ENCODE results near the gene GOLGA6L6.
"Not testable (repeated sequence)": the region's sequence is repeated elsewhere in the genome, so short reads cannot be mapped to it uniquely, and the experiment has no call there.

Gene GOLGA6L6, protein sequence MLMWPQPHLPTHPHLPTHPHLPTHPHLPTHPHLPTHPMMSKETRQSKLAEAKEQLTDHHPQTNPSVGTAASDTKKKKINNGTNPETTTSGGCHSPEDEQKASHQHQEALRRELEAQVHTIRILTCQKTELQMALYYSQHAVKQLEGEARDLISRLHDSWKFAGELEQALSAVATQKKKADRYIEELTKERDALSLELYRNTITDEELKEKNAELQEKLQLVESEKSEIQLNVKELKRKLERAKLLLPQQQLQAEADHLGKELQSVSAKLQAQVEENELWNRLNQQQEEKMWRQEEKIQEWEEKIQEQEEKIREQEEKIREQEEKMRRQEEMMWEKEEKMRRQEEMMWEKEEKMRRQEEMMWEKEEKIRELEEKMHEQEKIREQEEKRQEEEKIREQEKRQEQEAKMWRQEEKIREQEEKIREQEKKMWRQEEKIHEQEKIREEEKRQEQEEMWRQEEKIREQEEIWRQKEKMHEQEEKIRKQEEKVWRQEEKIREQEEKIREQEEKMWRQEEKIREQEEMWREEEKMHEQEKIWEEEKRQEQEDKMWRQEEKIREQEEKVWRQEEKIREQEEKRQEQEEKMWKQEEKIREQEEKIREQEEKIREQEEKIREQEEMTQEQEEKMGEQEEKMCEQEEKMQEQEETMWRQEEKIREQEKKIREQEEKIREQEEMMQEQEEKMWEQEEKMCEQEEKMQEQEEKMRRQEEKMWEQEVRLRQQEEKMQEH

DNA sequence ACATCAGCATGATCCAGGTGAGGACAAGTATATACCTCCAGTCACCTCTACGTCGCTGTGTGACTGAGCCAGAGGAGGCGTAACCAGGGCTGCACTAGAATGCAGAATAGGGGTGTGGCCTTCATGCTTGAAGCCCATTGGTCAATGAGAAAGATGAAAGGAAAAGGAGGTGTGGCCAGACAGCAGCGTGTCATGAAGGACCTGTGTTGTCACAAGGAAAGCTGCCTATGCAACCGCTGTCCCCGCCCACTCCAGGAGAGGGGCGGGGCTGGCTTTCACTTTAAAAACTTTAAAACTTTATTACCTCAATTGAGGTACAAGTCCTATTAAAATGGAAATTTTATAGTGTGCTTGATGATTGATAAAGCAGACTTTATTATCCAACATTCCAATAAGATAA, at the start of gene GOLGA6L6:
Gene GOLGA6L6 (minus strand): TSS at position 101 of the 400 bp plus-strand sequence. CDS start 91 bp downstream, at position 10.
- not testable (repeated sequence) for H3K4me1 ChIP-seq; H3K9me3 ChIP-seq (replicated peaks in 1 of 11); H3K9ac ChIP-seq; H3K4me2 ChIP-seq; H3K4me3 ChIP-seq; H3K27me3 ChIP-seq; H3K27ac ChIP-seq; H3K36me3 ChIP-seq; H4K20me1 ChIP-seq

GRCh38 chr15:20590069-20590468, 48.5 kb upstream of the GOLGA6L6 start:
- H3K4me2 ChIP-seq; H3K9me3 ChIP-seq (replicated peaks in 1 of 11); H3K27ac ChIP-seq; H3K9ac ChIP-seq; H3K4me3 ChIP-seq; H3K36me3 ChIP-seq; H3K4me1 ChIP-seq; H3K27me3 ChIP-seq; H4K20me1 ChIP-seq: not testable (repeated sequence)

GRCh38 chr15:20586821-20587220, 45.2 kb upstream of the GOLGA6L6 start:
- not testable (repeated sequence) for H3K4me2 ChIP-seq; H3K27ac ChIP-seq; H3K27me3 ChIP-seq; H3K4me1 ChIP-seq; H3K4me3 ChIP-seq; H3K9me3 ChIP-seq (replicated peaks in 1 of 11); H3K36me3 ChIP-seq; H3K9ac ChIP-seq; H4K20me1 ChIP-seq

DNA sequence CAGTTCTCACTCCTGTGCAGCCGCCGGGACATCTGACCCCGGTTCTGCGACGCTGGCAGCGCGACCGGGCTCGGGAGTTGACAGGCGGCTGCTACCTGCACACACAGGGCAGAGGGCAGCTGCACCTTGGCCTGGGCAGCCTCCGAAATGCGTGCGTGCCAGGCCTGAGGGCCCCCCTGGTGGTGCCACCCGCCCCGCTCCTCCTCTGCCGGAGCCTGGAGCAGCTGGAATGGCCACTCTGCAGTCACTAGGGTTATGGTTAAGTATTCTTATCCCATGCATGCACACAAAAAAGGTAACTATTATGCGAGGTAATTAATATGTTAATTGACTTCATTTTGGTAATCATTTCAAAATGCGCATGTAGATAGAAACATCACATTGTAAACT, 41.1 kb upstream of the GOLGA6L6 start:
- not testable (repeated sequence) for H3K4me2 ChIP-seq; H3K27me3 ChIP-seq; H3K9me3 ChIP-seq (replicated peaks in 1 of 11); H4K20me1 ChIP-seq; H3K4me3 ChIP-seq; H3K4me1 ChIP-seq; H3K27ac ChIP-seq; H3K36me3 ChIP-seq; H3K9ac ChIP-seq

GRCh38 chr15:20582109-20582725, 40.6 kb upstream of the GOLGA6L6 start:
- not testable (repeated sequence) for H3K4me3 ChIP-seq; H3K27ac ChIP-seq; H4K20me1 ChIP-seq; H3K9me3 ChIP-seq (replicated peaks in 1 of 11); H3K27me3 ChIP-seq; H3K9ac ChIP-seq; H3K4me1 ChIP-seq; H3K4me2 ChIP-seq; H3K36me3 ChIP-seq

DNA sequence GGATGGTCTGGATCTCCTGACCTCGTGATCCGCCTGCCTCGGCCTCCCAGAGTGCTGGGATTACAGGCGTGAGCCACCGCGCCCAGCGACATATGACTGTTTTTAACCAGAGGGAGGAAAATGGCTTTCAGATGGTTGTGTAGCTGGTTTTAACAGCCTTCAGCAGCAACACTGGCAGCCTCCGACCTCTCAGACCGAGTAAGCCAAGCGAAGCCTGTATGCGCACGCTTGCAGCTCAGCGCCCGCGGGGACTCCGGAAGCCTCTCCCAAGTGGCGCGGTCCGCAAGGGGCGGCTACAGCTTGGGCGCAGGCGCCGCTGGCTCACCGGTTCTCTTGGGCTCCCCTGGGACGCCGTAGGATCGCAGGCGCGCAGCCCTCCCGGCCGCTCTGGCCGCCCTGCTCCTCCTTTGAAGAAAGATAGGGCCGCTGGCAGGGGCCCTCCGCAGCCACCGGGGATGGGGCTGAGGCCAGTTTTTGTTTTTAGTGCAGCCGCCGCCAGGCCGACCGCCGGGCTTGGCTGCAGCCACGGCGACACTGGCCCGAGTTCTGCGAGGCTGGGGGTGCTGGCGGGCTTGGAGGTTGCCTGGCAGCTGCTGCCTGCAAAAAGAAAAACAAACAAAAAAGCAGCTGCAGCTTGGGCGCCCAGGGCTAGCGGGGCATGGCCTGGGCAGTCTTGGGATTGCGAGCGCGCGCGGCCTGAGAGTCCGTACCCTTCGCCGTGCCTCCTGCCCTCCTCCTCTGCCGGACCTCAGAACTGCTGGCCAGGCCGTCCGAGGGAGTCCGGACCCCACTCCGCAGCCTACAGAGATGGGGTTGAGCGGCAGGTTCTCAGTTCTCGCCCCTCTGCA, 39.9 kb upstream of the GOLGA6L6 start:
- not testable (repeated sequence) for H3K27ac ChIP-seq; H4K20me1 ChIP-seq; H3K4me1 ChIP-seq; H3K27me3 ChIP-seq; H3K4me2 ChIP-seq; H3K4me3 ChIP-seq; H3K9ac ChIP-seq; H3K9me3 ChIP-seq (replicated peaks in 1 of 11); H3K36me3 ChIP-seq

DNA sequence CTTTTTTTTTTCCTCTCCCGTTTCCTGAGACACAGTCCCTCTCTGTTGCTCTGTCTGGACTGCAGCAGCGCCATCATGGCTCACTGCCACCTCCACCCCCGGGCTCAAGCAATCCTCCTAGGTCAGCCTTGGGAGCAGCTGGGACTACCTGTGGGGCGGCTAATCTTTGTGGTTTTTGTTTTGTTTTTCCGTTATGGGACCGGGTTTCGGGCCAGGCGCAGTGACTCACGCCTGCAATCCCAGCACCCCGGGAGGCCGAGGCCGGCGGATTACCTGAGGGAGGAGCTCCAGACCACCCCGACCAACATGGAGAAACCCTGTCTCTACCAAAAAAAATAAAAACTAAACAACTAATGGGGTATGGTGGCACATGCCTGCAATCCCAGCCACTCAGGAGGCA, 38.1 kb upstream of the GOLGA6L6 start:
- not testable (repeated sequence) for H3K27me3 ChIP-seq; H4K20me1 ChIP-seq; H3K36me3 ChIP-seq; H3K9ac ChIP-seq; H3K27ac ChIP-seq; H3K4me2 ChIP-seq; H3K4me1 ChIP-seq; H3K9me3 ChIP-seq (replicated peaks in 1 of 11); H3K4me3 ChIP-seq

DNA sequence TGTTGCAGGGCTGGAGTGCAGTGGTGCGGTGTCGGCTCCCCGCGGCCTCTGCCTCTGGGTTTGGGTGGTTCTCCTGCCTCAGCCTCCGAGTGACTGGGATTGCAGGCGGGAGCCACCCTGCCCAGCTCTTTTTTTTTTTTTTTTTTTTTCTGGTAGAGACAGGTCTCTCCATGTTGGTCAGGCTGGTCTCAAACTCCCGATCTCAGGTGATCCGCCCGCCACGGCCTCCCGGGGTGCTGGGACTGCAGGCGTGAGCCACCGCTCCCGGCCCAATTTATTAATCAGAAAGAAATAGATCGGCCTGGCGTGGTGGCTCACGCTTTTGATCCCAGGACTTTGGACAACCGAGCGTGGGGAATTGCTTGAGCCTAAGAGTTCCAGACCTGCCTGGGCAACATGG, 9.7 kb upstream of the GOLGA6L6 start:
- H3K27ac ChIP-seq; H3K4me1 ChIP-seq; H3K9ac ChIP-seq; H3K27me3 ChIP-seq; H3K4me3 ChIP-seq; H3K9me3 ChIP-seq (replicated peaks in 1 of 11); H3K36me3 ChIP-seq; H4K20me1 ChIP-seq; H3K4me2 ChIP-seq: not testable (repeated sequence)

DNA sequence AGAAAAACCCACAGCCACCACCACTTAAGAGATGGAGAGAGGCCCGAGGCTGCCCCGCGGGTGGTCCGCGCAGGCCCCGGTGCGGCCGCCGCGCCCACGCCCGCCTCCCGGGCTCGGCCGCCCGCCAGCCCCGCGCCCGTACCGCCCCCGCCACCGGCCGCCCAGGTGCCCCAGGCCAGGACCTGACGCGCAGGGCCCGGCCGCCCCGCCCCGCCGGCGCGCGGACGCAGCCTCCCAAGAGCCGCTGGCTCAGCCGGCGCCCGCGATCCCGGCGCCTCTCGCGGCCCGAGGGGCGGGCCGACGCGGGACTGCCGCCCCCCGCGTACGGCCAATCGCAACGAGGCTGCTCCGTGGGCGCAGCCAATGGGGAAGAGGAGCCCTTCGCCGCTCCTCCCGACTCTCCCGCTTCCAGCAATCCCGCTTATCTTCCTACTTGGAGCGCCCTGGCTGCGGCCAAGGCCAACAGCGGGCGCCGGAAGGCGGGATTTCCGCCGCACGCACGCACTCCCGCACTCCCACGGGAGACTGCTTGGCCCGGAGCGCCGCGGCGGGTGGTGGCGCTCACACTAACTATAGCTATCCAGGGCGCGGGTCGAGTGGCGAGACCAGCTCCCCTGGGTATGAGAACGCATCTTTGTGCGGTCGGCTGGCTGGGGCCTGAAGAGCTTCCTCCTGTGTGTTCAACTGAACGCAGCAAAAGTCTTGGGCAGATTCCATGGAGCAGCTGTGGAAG, 35.5 kb downstream of the GOLGA6L6 start:
- H3K9ac ChIP-seq; H3K4me3 ChIP-seq; H3K27me3 ChIP-seq; H4K20me1 ChIP-seq; H3K9me3 ChIP-seq (replicated peaks in 1 of 11); H3K27ac ChIP-seq; H3K36me3 ChIP-seq; H3K4me2 ChIP-seq; H3K4me1 ChIP-seq: not testable (repeated sequence)

- H4K20me1 ChIP-seq; H3K4me1 ChIP-seq; H3K36me3 ChIP-seq; H3K9me3 ChIP-seq (replicated peaks in 1 of 11); H3K27me3 ChIP-seq; H3K9ac ChIP-seq; H3K4me2 ChIP-seq; H3K27ac ChIP-seq; H3K4me3 ChIP-seq: not testable (repeated sequence)
These were observed 38.8 kb downstream of the GOLGA6L6 start for GRCh38 chr15:20502839-20503238.

DNA sequence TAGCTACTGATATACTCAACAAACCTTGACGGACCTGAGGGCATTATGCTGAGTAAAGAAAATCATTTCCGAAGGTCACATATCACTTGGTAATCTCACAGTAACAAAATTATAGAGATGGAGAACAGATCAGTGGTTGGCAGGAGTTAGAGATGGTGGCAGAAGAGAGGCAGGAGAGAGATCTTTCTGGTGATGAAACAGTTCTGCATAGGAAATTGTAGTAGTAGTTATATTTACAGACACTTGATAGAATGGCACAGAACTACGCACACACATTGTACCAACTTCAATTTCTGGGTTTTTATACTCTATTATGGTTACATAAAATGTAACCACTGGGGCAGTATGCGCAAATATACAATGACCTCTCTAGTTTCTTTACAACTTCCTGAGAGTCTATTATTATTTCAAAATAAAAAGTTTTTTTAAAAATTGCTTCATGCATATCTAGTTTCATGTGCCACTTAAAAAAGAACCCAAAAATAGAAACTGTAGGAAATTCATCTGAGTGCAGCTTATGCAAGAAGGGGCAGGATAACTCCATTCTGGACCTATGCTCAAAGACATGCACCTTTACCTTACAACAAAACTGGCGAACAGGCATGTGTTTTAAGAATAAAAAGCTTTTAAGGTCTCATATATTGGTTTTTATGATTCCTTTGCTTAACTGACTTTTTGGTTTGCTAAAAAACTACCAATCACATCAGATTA, 39.9 kb downstream of the GOLGA6L6 start:
- H3K27ac ChIP-seq, H3K9ac ChIP-seq: not testable (repeated sequence)

DNA sequence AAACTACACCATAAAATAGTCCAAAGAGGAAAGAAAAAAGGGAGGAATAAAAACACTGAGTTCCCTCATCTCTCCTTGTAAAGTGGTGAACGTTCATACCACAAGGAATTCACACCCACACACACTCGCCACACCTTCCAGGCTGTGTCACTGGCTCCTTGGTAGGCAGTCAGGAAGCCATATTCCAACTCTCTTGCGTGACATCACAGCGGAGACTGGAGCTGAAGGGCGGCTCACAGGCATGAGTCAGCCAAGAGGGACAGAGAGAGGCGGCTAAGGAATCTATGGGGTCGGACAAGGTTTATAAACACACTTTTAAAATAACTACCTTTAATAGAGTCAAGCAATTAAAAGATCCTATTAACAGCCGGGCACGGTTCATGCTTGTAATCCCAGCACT, 43.8 kb downstream of the GOLGA6L6 start:
- not testable (repeated sequence) for H3K27ac ChIP-seq; H3K36me3 ChIP-seq; H3K9me3 ChIP-seq (replicated peaks in 1 of 11); H3K4me2 ChIP-seq; H4K20me1 ChIP-seq; H3K4me1 ChIP-seq; H3K9ac ChIP-seq; H3K27me3 ChIP-seq; H3K4me3 ChIP-seq

More for the DNA sequence above, 39.9 kb downstream of the GOLGA6L6 start:
- not testable (repeated sequence) for H3K4me1 ChIP-seq; H3K4me2 ChIP-seq; H3K27me3 ChIP-seq; H4K20me1 ChIP-seq; H3K9me3 ChIP-seq (replicated peaks in 1 of 11); H3K36me3 ChIP-seq; H3K4me3 ChIP-seq

- H4K20me1 ChIP-seq; H3K9ac ChIP-seq; H3K4me2 ChIP-seq; H3K9me3 ChIP-seq (replicated peaks in 1 of 11); H3K4me1 ChIP-seq; H3K27me3 ChIP-seq; H3K4me3 ChIP-seq; H3K36me3 ChIP-seq; H3K27ac ChIP-seq: not testable (repeated sequence)
These were observed 48.6 kb downstream of the GOLGA6L6 start for GRCh38 chr15:20493035-20493434.
